ENCODE results near the gene ARL10.

The ARL10 gene

DNA sequence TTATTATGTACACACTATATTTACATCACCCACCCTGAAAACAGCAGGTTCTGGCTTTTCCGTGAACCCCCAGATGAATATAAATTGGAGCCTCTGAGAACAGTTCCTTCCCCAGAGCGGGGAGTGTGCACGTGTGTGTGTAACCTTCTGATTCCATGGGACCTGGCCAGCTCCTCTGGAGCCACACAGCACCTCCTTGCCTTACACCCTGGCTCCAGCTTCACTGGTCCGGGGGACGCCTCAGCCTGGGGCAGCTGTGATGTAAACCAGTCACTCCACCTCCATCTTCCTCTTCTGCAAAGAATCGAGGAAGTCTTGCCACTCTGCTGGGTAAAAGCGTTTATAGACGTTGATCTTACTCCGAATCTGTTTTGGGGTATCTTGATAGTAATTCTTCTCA, 18.7 kb downstream of the ARL10 start:
- no peak for TF ChIP-seq Cebpa-rat (IDR thresholded peaks at IDR 0.05)
- H3K27me3 ChIP-seq: no peaks in the 10 kb centered on the region
- peaks cover 0 to 91% (median 58%) of the 10 kb centered on the region in 11 experiments; a peak in 20 of 22 replicates for H4K20me1 ChIP-seq
- no peak overlapping the region for H3K4me2 ChIP-seq
- no peak overlapping the region for H3K4me3 ChIP-seq
- H3K36me3 ChIP-seq: peaks cover 61 to 83% (median 77%) of the 10 kb centered on the region in 11 experiments
- 0 out of 22 replicates have a peak overlapping the region, but pooled peaks of 1 of the 11 experiments have one; percentile 26 for H3K9ac ChIP-seq
- peaks cover 25 to 42% (median 29%) of the 10 kb centered on the region in 10 experiments for H3K4me1 ChIP-seq
- H3K27ac ChIP-seq: no peak overlapping the region
- H3K9me3 ChIP-seq (replicated peaks in 1 of 11): no peaks in the 10 kb centered on the region

DNA sequence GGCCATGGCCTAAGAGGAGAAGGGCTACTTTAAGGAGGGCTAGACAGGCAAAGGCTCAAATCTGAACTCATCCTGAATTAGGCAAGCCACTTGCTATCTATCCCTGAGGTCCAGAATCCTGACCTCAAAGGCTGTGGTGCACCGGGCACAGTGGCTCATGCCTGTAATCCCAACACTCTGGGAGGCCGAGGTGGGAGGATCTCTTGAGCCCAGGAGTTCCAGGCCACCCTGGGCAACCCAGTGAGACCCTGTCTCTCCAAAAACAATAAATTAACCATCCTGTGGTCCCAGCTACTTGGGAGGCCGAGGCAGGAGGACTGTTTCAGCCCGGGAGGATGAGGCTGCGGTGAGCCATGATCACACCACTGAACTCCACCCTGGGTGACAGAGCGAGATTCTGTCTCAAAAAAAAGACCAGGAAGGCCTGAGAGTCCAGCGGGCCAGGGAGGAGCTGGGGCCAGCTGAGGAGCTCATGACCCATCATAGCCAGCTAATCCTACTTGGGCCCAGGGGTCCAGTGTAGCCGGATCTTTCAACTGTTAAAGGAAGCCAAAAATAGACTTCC, 19.2 kb downstream of the ARL10 start:
- peak overlapping the region in 2 of 11 experiments; percentile 12 to 88; a peak in 2 of 22 replicates for H3K4me2 ChIP-seq
- H3K27me3 ChIP-seq: no peaks in the 10 kb centered on the region
- H3K4me1 ChIP-seq: peaks cover 25 to 42% (median 29%) of the 10 kb centered on the region in 10 experiments
- H4K20me1 ChIP-seq: peaks cover 0 to 88% (median 58%) of the 10 kb centered on the region in 11 experiments; a peak in 20 of 22 replicates
- no peak overlapping the region for H3K27ac ChIP-seq
- H3K4me3 ChIP-seq: no peak overlapping the region
- H3K9me3 ChIP-seq (replicated peaks in 1 of 11): no peaks in the 10 kb centered on the region
- peak overlapping the region in 1 of 11 experiments; percentile 26; a peak in 2 of 22 replicates for H3K9ac ChIP-seq
- peaks cover 61 to 78% (median 72%) of the 10 kb centered on the region in 11 experiments for H3K36me3 ChIP-seq
- no peak for TF ChIP-seq Cebpa-rat (IDR thresholded peaks at IDR 0.05)

DNA sequence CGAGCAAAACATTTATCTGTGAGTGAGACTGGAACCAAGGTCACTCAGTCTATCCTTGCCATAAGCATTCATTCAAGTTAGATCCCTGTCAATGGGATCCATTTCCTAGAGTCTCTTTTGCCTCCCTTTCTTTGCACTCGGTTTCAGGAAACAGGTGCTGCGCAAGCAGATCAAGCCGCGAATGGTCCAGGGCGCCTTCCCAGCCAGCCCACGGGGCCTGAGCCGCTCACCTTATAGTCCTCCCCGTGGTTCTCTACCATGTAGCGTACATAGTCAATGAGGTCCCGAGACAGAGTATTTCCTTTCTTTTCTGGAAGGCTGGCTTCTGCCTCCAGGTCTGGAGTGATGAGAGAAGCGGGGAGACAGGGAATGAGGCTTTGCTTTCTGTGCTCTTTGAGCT, 19.7 kb downstream of the ARL10 start:
- Histone ChIP-seq H4K20me1 (peaks cover 0 to 82% (median 58%) of the 10 kb centered on the region in 11 experiments; a peak in 20 of 22 replicates), H3K4me3 (no peak overlapping the region), H3K27me3 (no peaks in the 10 kb centered on the region), H3K36me3 (peaks cover 61 to 75% (median 70%) of the 10 kb centered on the region in 11 experiments), H3K27ac (no peak overlapping the region), H3K4me1 (peaks cover 30 to 42% (median 34%) of the 10 kb centered on the region in 10 experiments), H3K9me3 (replicated peaks in 1 of 11) (no peaks in the 10 kb centered on the region), H3K9ac (peak overlapping the region in 2 of 11 experiments; percentile 26 to 46; a peak in 2 of 22 replicates), H3K4me2 (peak overlapping the region in 9 of 11 experiments; percentile 21 to 100 (median 94); a peak in 13 of 22 replicates)
- TF ChIP-seq Cebpa-rat (IDR thresholded peaks at IDR 0.05): no peak

DNA sequence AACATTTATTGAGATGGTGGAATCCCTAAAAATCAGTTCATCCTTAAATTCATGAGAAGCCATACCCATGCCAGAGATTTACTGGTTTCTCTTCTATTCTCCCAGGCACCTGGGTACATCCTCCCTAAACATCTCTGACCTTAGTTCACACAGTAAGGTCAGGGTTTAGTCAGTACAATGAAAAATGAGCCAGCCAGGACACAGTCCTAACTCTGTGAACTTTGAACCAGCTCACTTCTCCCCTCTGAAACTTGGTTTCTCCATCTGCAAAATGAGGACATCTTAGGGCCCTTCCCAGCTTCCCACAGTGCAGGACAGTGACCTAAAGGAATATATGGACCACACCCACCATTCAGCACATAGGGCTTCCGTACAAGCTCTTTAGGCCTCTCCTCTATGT, 21.2 kb downstream of the ARL10 start:
- Histone ChIP-seq H3K27me3 (no peaks in the 10 kb centered on the region), H3K36me3 (peaks cover 51 to 78% (median 74%) of the 10 kb centered on the region in 11 experiments), H3K9ac (peak overlapping the region; percentile 91 to 99 (median 97); a peak in 20 of 22 replicates), H3K9me3 (replicated peaks in 1 of 11) (no peaks in the 10 kb centered on the region), H3K4me2 (peak overlapping the region; percentile 83 to 100 (median 94)), H3K27ac (peak overlapping the region in 1 of 11 experiments; percentile 99; a peak in 1 of 22 replicates), H3K4me3 (peak overlapping the region in 9 of 10 experiments; percentile 77 to 91 (median 85); a peak in 17 of 20 replicates), H4K20me1 (peaks cover 0 to 67% (median 58%) of the 10 kb centered on the region in 11 experiments; a peak in 20 of 22 replicates), H3K4me1 (peaks cover 32 to 56% (median 40%) of the 10 kb centered on the region in 10 experiments)
- TF ChIP-seq Cebpa-rat (IDR thresholded peaks at IDR 0.05): no peak

DNA sequence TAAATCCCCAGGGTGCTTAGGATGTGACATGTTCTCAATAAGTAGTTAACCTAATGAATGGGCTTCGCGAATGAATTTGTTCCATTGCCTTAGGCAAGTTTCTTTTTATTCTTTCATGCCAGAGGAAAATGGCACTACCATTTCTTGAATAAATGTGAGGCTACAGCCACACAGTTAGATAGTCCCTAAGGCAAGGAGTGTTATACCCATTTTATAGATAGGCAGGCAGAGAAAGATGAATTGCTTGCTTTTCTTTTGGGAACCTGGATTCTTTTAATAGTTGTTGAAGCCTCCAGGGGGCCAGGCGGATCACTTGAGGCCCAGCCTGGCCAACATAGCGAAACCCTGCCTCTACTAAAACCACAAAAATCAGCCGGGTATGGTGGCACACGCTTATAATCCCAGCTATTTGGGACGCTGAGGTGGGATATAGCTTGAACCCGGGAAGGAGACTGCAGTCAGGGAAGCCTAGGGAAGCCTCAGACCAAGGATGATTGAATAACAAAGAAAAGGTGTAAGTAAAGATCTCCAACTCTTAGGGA, 22.2 kb downstream of the ARL10 start:
- H3K4me1 ChIP-seq: peaks cover 32 to 66% (median 49%) of the 10 kb centered on the region in 10 experiments
- peak overlapping the region; percentile 77 to 91 (median 84) for H3K4me3 ChIP-seq
- peaks cover 0 to 57% (median 51%) of the 10 kb centered on the region in 11 experiments; a peak in 20 of 22 replicates for H4K20me1 ChIP-seq
- peak overlapping the region; percentile 83 to 100 (median 94) for H3K4me2 ChIP-seq
- peaks cover 44 to 78% (median 72%) of the 10 kb centered on the region in 11 experiments for H3K36me3 ChIP-seq
- H3K9ac ChIP-seq: peak overlapping the region; percentile 91 to 99 (median 97)
- TF ChIP-seq Cebpa-rat (IDR thresholded peaks at IDR 0.05): no peak
- H3K27me3 ChIP-seq: no peaks in the 10 kb centered on the region
- no peaks in the 10 kb centered on the region for H3K9me3 ChIP-seq (replicated peaks in 1 of 11)
- peak overlapping the region; percentile 92 to 99 (median 97); a peak in 21 of 22 replicates for H3K27ac ChIP-seq

DNA sequence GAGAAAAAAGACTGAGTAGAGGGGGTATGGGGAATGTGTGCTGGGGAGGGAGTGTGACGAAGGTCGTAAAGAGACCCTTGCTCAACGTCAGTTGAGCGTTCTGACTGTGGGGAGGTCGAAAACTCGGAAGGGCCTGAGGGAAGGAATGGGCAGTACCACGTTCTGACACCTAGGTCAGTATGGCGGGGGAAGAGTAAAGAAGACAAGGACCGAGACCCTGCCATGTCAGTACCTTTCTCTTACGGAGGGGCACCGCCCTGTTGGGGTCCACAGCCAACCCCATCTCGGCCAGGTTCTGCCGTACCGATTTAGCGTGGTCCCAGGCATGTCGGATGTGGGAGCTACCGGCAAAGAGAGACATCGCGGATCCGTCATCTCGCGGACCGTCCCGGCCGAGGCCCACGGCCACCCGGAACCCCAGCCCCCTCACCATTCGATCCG, 22.7 kb downstream of the ARL10 start:
- Histone ChIP-seq H3K27me3 (no peaks in the 10 kb centered on the region), H4K20me1 (peaks cover 0 to 55% (median 46%) of the 10 kb centered on the region in 11 experiments; a peak in 20 of 22 replicates), H3K4me2 (peak overlapping the region; percentile 83 to 100 (median 94)), H3K9ac (peak overlapping the region; percentile 91 to 99 (median 97)), H3K9me3 (replicated peaks in 1 of 11) (no peaks in the 10 kb centered on the region), H3K4me1 (peaks cover 32 to 71% (median 53%) of the 10 kb centered on the region in 10 experiments), H3K4me3 (peak overlapping the region; percentile 77 to 91 (median 84)), H3K27ac (peak overlapping the region; percentile 92 to 99 (median 97)), H3K36me3 (peaks cover 44 to 78% (median 72%) of the 10 kb centered on the region in 11 experiments)
- TF ChIP-seq Cebpa-rat (IDR thresholded peaks at IDR 0.05): no peak

DNA sequence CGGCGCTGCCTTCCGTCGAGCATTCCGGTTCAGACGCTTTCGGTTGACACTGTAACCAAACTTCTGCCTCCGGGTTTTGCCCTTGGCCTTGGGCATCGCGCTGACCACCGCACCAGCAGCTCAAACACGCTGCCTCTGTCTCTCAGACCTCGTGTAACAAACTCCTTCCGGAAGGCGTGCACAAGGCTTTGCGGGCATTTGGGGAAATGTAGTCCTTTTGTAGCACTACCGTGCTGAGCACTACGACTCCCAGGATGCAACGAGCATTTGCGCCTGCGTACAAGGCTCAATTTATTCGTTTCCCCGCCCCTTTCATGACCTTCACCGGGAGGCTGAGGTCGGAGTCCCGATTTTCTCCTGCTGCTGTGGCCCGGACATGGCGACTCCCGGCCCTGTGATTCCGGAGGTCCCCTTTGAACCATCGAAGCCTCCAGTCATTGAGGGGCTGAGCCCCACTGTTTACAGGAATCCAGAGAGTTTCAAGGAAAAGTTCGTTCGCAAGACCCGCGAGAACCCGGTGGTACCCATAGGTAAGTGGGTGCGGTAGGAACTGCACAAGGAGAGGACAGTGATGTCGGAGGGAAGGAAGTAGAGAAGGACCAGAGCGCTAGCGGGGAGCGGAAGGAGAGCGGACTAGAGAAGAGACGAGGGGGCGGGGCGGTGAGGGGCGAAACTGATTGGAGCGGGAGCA, 23.3 kb downstream of the ARL10 start, which contains the start of the genes HIGD2A and NOP16:
Gene HIGD2A, plus strand, starts transcription at position 308 of the 691 bp plus-strand sequence. Its CDS starts 69 bp downstream, at position 377.
Gene NOP16, minus strand, starts transcription at position 155 of the 691 bp plus-strand sequence. Its CDS starts 59 bp downstream, at position 96.
- peak within 1 kb of the TSS; percentile 83 to 100 (median 94) for H3K4me2 ChIP-seq

More for the DNA sequence above, 23.3 kb downstream of the ARL10 start, which contains the start of the genes HIGD2A and NOP16:
- no peaks in the 10 kb centered on the region for H3K9me3 ChIP-seq (replicated peaks in 1 of 11)
- H3K27me3 ChIP-seq: no peaks in the 10 kb centered on the region
- peaks cover 44 to 78% (median 72%) of the 10 kb centered on the region in 11 experiments for H3K36me3 ChIP-seq
- H3K9ac ChIP-seq: peak within 1 kb of the TSS; percentile 91 to 99 (median 97)
- no peak for TF ChIP-seq Cebpa-rat (IDR thresholded peaks at IDR 0.05)
- H3K4me3 ChIP-seq: peak within 1 kb of the TSS; percentile 77 to 91 (median 84)
- peaks cover 32 to 74% (median 53%) of the 10 kb centered on the region in 10 experiments for H3K4me1 ChIP-seq
- H3K27ac ChIP-seq: peak within 1 kb of the TSS; percentile 92 to 99 (median 97)
- peaks cover 0 to 55% (median 41%) of the 10 kb centered on the region in 11 experiments; a peak in 20 of 22 replicates for H4K20me1 ChIP-seq

Measured in BLaER1 treated with 17β-estradiol and CSF1 and Interleukin-3, amounts not matched to agents 10 nM and 100 nM (cell line).